ENCODE measurements around the gene VENTX. TPM values are rescaled to one million over a fixed set of nuclear protein-coding genes. Genes with fewer than 3 reads are reported as not detected.

Gene VENTX
- total RNA-seq, 1 experiment from 2014 or later: not detected

DNA sequence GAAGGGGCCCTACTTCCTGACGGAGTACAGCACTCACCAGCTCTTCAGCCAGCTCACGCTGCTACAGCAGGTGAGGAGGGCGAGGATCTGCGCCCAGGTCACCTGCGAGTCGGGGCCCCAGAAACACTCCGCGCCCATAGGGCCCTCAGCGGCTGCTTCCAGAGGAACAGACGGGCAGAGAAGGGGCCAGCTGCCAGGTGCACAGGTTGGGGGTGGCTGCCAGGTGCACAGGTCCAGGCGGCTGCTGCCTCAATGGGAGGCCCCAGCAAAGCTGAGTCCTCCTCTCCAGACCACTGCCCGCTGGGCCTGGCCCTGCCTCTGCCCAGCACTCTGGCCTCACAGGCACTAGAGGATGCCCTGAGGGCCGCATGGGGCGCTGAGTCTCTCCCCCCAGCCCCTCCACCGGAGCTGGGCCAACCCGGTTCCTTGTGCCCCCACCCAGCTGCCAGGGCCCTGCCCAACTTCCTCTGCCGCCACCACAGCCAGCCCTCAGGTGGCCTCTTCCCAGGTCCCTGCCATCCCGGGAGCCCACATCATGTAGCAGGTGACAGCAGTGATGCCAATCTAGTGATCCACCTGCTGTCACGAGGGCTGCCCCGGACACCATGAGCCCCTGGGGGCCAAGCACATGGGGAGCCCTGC, 24.7 kb upstream of the VENTX start (continued):
- TF ChIP-seq, protein P1, sequence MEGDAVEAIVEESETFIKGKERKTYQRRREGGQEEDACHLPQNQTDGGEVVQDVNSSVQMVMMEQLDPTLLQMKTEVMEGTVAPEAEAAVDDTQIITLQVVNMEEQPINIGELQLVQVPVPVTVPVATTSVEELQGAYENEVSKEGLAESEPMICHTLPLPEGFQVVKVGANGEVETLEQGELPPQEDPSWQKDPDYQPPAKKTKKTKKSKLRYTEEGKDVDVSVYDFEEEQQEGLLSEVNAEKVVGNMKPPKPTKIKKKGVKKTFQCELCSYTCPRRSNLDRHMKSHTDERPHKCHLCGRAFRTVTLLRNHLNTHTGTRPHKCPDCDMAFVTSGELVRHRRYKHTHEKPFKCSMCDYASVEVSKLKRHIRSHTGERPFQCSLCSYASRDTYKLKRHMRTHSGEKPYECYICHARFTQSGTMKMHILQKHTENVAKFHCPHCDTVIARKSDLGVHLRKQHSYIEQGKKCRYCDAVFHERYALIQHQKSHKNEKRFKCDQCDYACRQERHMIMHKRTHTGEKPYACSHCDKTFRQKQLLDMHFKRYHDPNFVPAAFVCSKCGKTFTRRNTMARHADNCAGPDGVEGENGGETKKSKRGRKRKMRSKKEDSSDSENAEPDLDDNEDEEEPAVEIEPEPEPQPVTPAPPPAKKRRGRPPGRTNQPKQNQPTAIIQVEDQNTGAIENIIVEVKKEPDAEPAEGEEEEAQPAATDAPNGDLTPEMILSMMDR (IDR thresholded peaks at IDR 0.05 in 2 of 3, conservative IDR thresholded peaks at IDR 0.05 in 1 of 3; ENCODE audit: borderline replicate concordance in 1 of 3, insufficient read depth in 1 of 3, low read depth in 2 of 3, low read length in 2 of 3): no peak

DNA sequence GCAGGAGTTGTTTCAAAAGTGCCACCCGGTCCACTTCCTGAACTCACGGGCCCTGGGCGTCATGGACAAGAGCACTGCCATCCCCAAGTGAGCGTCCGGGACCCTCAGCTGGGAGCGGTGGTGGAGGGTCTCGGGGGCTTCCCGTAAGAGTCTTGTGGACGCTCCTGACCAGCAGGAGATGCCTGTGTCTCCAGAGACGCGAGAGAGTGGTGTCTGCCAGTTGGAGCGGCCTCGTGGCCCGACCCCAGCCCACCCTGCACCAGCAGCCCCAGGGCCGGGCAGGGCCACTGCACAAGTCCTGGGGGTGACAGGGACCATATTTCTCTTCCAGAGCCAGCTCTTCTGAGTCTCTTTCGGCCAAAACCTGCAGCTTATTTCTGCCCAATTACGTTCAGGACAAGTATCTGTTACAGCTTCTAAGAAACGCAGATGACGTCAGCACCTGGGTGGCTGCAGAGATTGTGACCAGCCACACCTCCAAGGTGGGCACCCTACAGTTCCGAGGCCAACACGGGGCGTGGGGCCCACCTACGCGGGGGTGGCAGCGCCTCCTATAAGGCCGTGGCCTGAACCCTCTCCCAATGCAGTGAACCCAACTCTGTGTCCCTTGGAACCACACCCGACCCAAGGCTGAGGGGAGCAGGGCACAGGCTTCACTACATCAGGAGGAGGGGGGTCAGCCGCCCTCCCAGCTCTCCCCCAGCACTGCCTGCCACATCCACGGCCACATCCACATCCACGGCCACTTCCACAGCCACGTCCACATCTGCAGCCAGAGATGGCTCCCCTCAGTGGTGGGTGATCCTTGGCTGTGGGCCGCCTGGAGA, 23.8 kb upstream of the VENTX start:
- Histone ChIP-seq H3K4me2 (ENCODE audit: low read length) (no peak overlapping the region), H3K4me1 (ENCODE audit: control insufficient read depth in 1 of 2, insufficient read depth in 2 of 2, low read length in 2 of 2) (no peaks in the 10 kb centered on the region), H3K9me3 (ENCODE audit: control insufficient read depth in 1 of 2, insufficient read depth in 1 of 2, low read depth in 1 of 2, low read length in 2 of 2) (no peaks in the 10 kb centered on the region), H3K9ac (ENCODE audit: low read length) (no peak overlapping the region), H3K27ac (ENCODE audit: low read depth, low read length) (no peak overlapping the region), H3K4me3 (replicated peaks in 1 of 2; ENCODE audit: low read depth in 1 of 2, low read length in 2 of 2) (no peak overlapping the region), H2AFZ (ENCODE audit: low read depth, low read length, poor library complexity, severe bottlenecking) (no peak overlapping the region), H3K27me3 (ENCODE audit: insufficient read depth, low read length) (no peaks in the 10 kb centered on the region), H3K36me3 (ENCODE audit: control insufficient read depth in 1 of 2, insufficient read depth in 2 of 2, low read length in 2 of 2) (no peaks in the 10 kb centered on the region), H3K9me2 (ENCODE audit: insufficient read depth) (no peaks in the 10 kb centered on the region), H3K79me2 (ENCODE audit: insufficient read depth, low read length) (no peaks in the 10 kb centered on the region), H4K20me1 (ENCODE audit: insufficient read depth) (no peaks in the 10 kb centered on the region)
- ChIA-PET POLR2A (no interaction called here), CTCF (no interaction called here), RAD21 (ENCODE audit: low non-redundant PET in 1 of 2, low total read pairs in 2 of 2, uncharacterized antibody in 2 of 2, unreplicated experiment in 2 of 2) (no interaction called here)
- no peak for ATAC-seq
- DNase-seq (ENCODE audit: low read depth, low spot score): no peak
- intact Hi-C loops (cut with micrococcal nuclease): no loop called here
- no TSS peak for BruUV-seq (replicated peaks)
- TF ChIP-seq, protein P2, sequence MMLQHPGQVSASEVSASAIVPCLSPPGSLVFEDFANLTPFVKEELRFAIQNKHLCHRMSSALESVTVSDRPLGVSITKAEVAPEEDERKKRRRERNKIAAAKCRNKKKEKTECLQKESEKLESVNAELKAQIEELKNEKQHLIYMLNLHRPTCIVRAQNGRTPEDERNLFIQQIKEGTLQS (IDR thresholded peaks at IDR 0.05): no peak
- TF ChIP-seq, protein P3, sequence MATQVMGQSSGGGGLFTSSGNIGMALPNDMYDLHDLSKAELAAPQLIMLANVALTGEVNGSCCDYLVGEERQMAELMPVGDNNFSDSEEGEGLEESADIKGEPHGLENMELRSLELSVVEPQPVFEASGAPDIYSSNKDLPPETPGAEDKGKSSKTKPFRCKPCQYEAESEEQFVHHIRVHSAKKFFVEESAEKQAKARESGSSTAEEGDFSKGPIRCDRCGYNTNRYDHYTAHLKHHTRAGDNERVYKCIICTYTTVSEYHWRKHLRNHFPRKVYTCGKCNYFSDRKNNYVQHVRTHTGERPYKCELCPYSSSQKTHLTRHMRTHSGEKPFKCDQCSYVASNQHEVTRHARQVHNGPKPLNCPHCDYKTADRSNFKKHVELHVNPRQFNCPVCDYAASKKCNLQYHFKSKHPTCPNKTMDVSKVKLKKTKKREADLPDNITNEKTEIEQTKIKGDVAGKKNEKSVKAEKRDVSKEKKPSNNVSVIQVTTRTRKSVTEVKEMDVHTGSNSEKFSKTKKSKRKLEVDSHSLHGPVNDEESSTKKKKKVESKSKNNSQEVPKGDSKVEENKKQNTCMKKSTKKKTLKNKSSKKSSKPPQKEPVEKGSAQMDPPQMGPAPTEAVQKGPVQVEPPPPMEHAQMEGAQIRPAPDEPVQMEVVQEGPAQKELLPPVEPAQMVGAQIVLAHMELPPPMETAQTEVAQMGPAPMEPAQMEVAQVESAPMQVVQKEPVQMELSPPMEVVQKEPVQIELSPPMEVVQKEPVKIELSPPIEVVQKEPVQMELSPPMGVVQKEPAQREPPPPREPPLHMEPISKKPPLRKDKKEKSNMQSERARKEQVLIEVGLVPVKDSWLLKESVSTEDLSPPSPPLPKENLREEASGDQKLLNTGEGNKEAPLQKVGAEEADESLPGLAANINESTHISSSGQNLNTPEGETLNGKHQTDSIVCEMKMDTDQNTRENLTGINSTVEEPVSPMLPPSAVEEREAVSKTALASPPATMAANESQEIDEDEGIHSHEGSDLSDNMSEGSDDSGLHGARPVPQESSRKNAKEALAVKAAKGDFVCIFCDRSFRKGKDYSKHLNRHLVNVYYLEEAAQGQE (IDR thresholded peaks at IDR 0.05; ENCODE audit: low read depth): no peak
- TF ChIP-seq SP1 (IDR thresholded peaks at IDR 0.05; ENCODE audit: low read depth) (no peak), TCF7L2 (IDR thresholded peaks at IDR 0.05; ENCODE audit: borderline replicate concordance, extremely low read depth, insufficient read depth, insufficient read length) (no peak), EZH2phosphoT487 (IDR thresholded peaks at IDR 0.05; ENCODE audit: borderline replicate concordance) (no peak), POLR2AphosphoS5 (IDR thresholded peaks at IDR 0.05; ENCODE audit: low read depth, low read length) (no peak), SRF (IDR thresholded peaks at IDR 0.05; ENCODE audit: low read depth) (no peak), POLR2A (IDR thresholded peaks at IDR 0.05; ENCODE audit: borderline replicate concordance, extremely low read depth, insufficient read depth, insufficient read length) (no peak), ZFX (IDR thresholded peaks at IDR 0.05) (no peak), ZNF274 (IDR thresholded peaks at IDR 0.05; ENCODE audit: low read depth, low read length) (no peak), EGR1 (IDR thresholded peaks at IDR 0.05; ENCODE audit: low read depth) (no peak), YY1 (IDR thresholded peaks at IDR 0.05; ENCODE audit: extremely low read depth, insufficient replicate concordance, low read depth, low read length) (no peak), FOSL1 (IDR thresholded peaks at IDR 0.05; ENCODE audit: low read depth) (no peak), SIN3A (IDR thresholded peaks at IDR 0.05; ENCODE audit: low read depth) (no peak)
- TF ChIP-seq, protein P1 (IDR thresholded peaks at IDR 0.05 in 2 of 3, conservative IDR thresholded peaks at IDR 0.05 in 1 of 3; ENCODE audit: borderline replicate concordance in 1 of 3, insufficient read depth in 1 of 3, low read depth in 2 of 3, low read length in 2 of 3): no peak

All from HCT116 (cell line).